HG03175 (cell line): ENCODE measurements around the gene ADARB2.
"Not testable (repeated sequence)": the region's sequence is repeated elsewhere in the genome, so short reads cannot be mapped to it uniquely, and the experiment has no call there.

Experiments
- ATAC-seq: cut with Tn5 transposase; IDR thresholded peaks from one replicate; pipeline ENCODE4 v1.9.1; 2021; ENCODE audit warnings: mild to moderate bottlenecking, moderate library complexity; ENCODE audit not compliant: unreplicated experiment

Gene ADARB2

DNA sequence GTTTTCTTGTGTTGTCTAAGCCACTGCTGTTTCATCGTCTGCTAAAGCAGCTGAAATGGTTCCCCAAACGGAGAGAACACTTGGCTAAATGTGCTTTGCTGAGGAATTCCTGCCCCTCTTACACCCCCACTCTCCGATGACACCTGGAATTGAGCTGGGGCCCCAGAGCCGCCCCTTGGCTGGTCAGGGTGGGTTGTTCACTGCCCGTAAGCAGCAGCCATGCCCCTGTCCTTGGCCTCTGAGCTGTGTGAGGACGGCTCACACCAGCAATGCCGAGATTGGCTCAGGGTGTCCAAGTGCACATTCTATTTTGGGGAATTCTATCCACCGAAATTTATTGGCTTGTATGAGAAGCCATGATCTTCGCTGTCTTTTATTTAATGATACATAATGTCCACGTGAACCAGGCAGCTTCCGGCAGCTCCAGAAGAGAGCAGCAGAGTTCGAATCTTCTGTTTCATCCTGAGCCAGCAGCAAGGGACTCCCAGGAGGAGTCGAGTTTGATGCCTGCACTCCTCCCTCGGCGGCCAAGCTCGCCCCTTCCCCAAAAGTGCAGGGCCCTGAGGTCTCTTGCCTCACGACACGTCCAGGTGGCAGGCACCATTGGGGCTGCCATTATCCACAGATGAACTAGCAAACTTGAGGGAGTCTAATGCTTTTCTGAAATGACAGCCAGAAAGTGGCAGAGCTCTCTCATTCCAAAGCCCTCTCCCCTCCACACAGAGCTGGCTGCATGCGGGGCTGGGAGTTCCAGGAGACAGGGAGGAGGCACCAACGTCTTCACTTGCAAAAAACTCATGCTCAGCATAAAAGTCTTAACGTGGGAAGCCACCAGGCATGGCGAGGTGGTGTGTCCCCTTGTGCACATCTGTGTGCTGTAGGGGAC is 567.1 kb downstream of the ADARB2 start:
- ATAC-seq = no peak

DNA sequence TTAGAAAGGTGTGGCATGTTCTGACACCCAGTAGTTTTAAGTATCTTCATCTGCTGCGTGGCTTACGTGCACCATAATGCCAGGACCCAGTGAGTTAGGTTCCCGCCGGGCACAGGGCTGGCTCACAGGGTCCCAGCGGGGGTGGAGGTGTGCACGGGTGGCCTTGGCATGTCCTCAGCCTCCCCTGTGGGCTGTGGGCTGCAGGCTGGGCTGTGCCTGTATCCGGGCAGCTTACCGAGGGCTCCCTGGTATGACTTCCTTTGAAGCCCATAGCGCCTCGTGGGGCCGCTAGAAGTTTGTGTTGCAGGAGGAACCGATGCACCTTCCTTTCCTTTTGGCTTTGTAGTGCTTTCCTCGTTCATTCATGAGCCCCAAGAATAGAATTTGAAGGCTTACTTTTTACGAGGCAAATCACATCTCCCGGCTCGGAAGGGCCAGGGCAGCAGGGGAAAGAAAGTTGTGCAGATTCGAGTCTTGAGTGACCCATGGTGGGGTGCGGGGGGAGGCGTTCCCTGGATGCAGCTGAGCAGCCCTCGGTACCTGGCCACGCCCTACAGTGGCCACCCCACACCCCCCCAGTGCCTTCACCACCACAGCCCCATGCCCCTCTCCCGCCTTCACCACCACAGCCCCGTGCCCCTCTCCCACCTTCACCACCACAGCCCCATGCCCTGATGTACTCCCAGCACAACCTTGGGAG is 568.0 kb downstream of the ADARB2 start:
- no peak for ATAC-seq

DNA sequence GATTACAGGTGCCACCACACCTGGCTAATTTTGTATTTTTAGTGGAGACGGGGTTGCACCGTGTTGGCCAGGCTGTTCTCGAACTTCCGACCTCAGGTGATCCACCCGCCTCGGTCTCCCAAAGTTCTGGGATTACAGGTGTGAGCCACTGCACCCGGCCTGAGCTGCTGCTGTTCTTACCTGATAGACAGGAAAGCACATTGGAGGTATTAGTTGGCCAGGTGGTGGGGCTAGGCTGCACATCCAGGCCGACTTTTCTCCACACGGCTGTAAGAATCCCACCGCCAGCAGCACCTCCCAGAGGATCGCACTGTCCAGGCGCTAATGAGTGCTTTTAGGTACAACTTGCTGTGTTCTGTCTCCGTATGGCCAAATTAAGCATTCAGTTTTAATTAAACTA is 568.6 kb downstream of the ADARB2 start:
- ATAC-seq = no peak

DNA sequence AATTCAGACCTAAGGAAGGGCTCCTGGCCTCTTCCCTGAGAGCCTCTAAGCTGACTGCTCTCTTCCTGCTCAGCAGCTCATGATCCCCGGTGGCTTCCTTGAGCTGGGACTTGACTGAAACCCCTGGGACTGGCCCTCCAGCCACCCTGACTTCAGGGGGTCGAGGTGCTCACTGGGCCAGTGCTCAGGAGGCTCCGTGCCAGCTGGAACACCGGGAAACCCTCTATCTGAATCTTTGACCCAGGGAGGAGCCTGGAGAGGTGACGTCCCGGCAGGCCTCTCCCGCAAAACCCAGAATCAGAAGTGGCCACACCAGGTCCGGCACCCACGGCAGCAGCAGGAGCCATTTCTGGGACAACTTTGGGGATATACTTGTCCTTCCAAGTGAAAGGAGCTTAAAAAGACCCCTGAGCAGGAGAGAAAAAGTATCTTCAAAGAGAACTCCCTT is 570.5 kb downstream of the ADARB2 start:
- ATAC-seq = no peak

DNA sequence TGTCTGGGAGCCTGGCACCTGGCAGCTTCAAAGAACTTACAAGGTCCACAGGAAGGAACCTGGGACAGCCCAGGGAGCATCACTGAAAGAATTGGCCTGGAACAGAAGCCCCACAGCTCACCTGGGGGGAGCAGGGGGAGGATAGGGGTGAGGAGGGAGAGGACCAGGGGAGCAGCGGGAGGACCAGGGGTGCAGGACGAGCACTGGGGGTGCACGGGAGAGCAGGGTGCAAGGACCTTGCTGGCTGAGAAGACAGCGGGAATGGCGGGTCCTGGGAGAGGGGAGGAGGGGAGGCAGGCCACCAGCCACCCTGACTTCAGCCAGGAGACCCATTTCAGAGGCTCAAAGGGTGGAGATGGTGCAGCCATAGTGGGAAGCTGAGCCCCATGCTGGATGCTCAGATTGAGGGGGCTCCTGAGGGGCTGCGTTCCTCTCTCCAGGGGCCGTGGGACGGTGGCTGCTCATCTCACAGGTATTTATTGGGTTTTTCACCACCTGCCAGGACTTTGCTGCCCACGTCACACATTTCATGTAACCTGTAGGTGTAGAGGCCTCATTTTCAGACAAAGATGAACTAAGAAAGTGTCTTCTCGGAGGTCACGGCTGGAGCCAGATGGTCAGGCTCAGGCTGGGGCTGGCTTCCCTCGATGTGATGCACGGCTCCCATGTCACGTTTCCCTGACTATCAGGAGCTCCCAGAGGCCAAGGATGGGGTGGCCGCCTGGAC is 571.1 kb downstream of the ADARB2 start:
- ATAC-seq = no peak

DNA sequence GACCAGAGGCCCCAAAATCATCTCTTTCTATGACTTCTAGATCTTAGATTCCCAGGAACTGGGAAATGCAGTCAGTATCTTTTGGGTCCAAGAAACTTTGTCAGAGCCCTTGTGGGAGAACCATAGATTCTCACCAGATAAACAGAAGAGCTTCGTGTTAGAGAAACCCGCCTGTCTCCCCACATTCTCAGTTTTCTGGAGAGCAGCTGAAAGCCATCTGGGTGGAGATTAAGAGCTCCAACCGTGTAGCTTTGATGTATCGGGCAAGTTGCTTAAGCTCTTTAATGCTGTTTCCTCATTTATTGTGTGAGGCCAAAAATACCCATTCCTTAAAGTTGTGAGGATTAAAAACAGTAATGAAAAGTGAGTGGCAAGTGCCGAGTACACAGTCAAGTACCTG is 573.5 kb downstream of the ADARB2 start:
- ATAC-seq = no peak

DNA sequence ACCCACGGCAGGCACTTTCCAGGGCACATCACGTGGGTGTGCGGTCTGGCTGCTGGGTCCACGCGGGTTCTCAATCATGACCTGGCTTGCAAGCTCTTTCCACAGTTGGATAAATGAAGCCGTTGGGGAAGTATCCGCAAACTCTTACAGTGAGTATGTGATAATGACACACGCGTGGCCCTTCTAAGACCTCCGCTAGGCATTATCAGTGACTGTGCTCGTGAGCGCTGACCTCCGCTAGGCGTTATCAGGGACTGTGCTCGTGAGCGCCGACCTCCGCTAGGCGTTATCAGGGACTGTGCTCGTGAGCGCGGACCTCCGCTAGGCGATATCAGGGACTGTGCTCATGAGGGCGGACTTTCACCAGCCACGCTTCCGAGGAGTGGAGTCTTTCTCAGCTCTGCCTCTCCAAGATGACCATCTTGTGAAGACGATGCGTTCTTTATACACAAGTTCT is 574.1 kb downstream of the ADARB2 start:
- no peak for ATAC-seq

DNA sequence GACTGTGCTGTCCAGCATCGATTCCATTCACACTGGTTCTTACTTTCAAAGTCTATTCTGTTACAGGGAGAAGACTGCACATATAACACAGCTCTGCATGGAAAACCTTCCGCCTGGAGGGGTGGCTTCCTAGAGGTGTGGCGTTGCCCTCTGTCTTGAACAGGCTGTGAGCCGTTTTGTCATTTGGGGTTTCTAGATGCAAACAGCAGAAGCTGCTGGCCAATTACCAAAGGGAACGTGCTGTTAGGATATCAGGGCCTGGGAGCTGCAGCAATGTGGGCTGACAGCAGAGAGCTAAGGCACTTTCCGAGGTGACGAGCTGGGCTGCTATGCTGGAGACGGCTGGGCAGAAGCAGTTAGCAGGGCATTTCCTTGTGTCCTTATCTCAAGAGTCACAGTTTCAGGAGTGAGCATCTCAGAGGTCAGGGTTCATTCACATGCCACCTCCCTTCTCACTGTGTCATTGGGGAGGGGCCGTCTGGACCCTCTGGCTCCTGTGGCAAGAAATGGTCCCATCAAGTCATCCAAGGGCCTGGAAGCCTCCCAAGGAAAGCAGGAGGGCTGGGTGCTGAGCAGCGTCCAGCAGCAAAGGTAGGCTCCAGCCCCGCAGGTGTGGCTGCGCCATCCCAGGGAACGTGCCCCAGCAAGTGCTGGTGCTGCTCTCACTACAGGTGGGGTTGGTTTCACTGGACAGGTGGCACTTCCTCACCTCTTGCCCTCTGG is 574.7 kb downstream of the ADARB2 start:
- ATAC-seq = no peak

DNA sequence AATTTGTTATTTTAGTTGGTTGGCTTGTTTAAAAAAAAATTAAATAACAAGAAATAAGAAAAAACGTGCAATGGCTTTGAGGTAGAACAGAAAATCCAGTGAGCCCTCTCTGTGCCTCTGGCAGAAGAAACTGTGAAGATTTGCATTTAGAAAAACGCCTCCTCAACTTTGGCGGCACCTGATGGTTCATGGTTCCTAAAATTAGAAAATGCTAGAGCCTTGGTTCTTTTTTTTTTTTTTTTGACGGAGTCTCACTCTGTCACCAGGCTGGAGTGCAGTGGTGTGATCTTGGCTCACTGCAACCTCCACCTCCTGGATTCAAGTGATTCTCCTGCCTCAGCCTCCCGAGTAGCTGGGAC is 576.0 kb downstream of the ADARB2 start:
- not testable (repeated sequence) for ATAC-seq

DNA sequence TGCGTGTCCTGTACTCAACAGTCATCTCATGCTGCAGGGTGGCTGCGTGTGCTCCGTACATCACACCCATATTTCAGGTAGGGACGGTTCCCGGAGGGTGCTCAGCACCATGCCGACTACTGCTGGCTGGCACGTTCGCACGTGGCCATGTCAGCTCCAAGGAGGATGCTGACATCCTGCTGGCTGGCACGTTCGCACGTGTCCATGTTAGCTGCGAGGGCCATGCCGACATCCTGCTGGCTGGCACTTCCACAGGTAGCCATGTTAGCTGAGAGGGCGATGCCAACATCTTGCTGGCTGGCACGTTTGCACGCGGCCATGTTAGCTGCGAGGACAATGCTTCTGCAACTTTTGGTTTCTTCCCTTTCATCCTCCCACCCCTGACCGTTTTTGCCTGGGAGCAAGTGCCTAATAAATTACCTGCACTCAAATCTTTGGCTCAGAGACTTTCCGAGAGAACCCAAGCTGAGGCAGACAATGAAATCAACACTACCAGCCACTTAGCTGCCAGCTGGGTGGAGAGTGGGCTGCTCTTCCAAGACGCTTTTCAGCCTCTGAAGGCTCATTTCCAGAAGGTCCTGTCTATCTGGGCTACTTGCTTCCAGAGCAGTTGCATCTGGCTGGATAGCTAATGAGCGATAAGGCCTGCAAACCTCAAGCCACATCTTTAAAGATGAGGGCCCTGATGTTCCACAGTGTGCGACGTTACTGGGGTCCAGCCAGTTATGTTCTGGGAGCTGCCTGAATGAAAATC is 576.6 kb downstream of the ADARB2 start:
- no peak for ATAC-seq

DNA sequence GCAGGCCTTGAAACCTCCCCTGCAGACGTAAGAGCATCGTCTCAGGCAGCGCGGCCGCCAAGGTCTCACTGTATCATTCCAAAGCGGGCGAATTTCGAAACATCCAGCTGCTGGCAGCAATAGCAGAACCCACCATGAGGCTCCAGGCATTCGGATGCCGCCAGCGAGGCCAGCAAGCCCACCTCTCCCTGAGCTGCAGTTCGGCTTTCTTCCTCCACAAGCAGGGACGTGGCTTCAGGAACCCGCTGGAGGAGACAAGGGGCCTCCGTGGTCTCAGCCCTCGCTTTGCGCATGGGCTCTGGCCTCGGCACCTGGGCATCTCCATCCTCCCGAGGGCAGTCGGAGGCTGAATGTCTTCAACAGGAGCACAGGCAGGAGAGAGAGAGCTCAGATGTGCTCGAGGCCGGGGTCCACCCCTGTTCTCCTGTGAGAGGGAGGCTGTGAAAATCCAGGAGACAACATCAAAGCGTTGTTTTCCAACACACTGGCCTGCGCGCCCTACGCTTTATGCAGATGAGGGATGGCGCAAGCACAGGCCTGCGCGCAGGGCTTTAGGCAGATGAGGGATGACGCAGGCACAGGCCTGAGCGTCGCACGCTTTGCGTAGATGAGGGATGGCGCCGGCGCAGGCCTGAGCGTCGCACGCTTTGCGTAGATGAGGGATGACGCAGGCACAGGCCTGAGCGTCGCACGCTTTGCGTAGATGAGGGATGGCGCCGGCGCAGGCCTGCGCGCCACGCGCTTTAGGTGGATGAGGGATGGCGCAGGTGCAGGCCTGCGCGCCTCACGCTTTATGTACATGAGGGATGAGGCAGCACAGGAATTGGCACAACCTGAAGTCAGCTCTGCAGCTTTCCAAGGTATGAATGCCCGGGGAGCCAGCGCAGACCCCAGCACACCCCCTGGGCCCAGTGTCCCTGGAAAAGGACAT is 577.9 kb downstream of the ADARB2 start:
- ATAC-seq = no peak

DNA sequence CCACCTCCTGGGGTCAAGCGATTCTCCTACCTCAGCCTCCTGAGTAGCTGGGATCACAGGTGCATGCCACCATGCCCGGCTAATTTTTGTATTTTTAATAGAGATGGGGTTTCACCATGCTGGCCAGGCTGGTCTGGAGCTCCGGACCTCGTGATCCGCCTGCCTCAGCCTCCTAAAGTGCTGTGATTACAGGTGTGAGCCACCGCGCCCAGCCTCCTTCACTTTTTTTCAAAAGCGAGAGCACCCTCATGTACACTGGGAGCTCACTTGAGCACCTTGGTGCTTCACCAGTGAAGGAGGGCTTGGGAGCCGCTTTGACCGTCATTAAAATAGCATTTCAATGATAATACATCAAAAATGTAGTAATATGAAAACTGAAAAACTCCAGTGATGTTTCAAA is 578.8 kb downstream of the ADARB2 start:
- not testable (repeated sequence) for ATAC-seq

DNA sequence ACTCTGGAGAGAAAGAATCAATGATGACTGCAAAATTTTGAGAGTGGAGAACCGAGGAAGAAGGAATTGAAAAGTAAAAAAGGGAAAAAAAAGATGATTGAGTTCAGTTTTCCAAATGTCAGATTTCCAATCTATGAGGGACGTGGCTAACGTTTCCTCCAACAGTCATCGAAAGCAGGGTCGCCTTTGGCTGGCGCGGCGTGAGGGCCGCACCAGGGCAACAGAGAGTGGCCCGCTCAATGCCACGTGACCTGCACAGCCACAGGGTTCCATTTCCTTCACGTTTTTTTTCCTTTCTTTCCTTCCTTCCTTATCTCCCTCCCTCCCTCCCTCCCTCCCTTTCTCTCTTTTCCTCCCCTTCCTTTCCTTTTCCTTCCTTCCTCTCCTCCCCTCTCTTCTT is 579.3 kb downstream of the ADARB2 start:
- ATAC-seq = no peak

DNA sequence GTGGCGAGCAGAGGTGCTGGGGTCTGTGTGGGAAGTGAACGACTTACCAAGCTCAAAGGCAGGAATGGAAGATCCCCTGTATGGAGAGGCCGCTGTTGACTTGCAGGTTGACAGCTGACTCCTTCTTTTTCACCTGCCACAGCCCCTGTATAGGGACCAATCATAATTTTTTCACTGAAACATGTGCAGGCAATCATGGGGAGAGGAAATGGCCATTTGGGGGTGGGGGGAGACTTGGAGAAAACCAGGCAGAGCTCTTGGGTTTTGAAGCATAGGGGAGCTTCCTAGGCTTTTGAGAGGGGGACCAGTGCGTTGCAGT is 579.8 kb downstream of the ADARB2 start:
- ATAC-seq = no peak

DNA sequence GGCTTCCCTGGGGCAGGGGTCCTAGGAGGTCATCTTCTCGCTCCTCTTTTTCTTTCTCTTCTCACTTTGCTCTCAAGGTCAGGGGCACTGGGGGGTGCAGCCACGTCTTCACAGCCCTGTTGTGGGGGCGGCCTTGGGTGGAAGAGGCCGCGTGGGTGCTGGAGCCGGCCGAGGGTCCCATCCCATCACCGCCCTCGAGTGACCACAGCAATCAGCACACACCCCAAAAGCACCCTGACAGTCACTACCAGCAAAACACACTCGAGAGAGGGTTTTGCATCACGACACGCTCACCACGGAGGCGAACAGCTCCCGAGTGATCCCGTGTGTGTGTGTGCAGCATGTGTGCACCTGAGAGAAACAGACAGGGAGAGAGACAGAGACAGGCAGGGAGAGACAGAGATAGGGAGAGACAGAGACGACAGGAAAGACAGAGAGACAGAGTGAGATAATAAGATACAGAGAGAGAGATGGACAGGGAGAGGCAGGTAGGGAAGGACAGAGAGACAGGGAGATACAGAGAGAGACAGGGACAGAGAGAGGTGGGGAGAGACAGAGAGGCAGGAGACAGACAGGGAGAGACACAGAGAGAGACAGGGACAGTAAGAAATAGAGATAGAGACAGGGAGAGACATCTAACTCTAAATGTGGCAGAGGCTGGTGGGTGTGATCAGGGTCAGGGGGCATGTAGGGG is 580.3 kb downstream of the ADARB2 start:
- no peak for ATAC-seq

DNA sequence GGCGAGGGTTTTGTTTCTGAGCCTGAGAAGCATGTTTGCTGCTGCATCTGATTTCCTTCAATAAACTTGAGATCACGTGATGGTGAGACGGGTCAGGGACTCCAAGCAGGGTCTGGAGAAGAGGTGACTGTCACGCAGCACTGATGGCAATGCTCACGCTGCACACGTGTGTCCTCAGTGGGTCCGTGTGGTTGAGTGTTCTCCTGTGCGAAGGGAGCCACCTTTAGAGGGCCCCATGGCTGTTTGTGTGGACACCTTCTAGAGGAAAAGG is 580.8 kb downstream of the ADARB2 start:
- no peak for ATAC-seq

DNA sequence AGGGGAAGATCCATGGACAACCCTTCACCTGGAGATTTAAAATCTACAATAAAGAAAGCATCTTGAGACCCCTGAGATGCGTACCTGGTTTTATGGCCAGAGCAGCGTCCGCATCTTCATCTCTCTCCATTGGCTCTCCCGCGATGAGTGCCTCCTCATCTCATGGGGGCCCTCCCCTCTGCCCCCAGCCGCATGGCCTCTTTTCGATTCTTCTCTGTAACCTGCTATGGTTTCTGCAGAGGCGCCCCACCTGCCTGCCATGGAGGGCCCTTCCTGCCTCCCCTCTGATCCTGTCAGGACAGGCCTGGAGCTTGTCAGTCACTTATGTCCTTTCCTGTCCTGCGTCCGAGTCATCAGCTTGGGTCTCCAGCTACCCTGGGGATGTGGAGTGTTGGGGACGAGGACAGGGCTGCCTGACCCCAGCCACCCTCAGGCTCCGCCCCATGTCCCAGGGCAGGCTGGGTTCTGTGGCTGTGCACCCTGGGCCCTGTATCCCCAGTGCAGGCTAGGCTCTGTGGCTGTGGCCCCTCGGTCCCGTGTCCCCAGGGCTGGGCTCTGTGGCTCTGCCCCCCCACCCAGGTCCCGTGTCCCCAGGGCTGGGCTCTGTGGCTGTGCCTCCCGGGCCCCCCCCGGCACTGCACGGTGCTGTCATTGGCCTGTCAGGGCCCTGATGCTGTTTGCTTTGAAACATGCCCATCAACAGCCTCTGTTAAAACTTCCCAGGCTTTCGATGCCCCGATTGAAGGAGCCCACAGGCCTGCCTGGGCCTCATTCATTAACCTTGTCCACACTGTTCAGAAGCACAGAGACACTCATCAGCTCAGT is 581.3 kb downstream of the ADARB2 start:
- ATAC-seq = no peak
